ENCODE measurements around the gene SMAD7.

SMAD7 gene

DNA sequence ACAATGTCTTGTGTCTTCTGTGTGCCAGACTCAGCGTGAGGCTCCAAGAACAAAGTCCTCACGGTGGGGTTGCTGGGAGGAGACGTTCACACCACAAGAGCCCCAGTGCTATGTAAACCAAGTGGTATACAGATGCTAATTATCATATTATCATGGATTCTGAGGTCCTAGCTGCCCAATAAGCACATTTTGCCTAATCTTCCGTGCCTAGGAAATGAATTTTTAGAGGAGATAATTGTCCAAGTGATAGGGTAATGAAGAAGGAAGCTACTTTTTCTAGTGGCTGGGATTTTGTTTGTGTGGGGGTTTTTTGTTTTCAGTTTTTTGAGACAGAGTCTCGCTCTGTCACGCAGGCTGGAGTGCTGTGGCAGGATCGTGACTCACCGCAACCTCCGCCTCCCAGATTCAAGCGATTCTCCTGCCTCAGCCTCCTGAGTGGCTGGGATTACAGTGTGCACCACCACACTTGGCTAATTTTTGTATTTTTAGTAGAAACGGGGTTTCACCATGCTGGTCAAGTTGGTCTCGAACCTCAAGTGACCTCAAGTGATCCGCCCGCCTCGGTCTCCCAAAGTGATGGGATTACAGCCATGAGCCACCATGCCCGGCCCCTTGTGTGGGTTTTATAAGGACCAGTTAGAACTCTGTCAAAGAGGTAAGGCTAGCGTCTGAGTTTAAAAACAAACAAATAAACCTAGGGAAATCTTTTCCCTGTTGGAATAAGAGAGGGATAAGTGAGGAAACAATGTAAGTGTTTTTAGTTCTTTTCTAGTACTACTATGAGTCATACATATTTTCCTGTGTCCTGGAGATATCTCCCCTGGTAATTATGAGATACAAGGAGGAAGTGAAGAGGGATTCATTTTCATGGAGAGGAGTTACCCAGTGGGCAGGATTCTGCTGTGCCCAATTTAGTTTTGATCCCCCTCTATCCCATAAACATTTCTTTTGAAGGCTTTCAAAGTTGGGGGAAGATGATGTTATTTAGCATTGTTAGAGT, 9.5 kb upstream of the SMAD7 start:
- no peak for DNase-seq (ENCODE audit: low read depth)
- TF ChIP-seq, protein P1, sequence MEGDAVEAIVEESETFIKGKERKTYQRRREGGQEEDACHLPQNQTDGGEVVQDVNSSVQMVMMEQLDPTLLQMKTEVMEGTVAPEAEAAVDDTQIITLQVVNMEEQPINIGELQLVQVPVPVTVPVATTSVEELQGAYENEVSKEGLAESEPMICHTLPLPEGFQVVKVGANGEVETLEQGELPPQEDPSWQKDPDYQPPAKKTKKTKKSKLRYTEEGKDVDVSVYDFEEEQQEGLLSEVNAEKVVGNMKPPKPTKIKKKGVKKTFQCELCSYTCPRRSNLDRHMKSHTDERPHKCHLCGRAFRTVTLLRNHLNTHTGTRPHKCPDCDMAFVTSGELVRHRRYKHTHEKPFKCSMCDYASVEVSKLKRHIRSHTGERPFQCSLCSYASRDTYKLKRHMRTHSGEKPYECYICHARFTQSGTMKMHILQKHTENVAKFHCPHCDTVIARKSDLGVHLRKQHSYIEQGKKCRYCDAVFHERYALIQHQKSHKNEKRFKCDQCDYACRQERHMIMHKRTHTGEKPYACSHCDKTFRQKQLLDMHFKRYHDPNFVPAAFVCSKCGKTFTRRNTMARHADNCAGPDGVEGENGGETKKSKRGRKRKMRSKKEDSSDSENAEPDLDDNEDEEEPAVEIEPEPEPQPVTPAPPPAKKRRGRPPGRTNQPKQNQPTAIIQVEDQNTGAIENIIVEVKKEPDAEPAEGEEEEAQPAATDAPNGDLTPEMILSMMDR (IDR thresholded peaks at IDR 0.05; ENCODE audit: low read depth, low read length, missing control alignments): no peak
- no peak overlapping the region for H3K4me3 ChIP-seq (ENCODE audit: low read depth, low read length)
- in situ Hi-C loops (cut with HindIII; ENCODE audit: low sequenced_read_pairs): no loop called here

DNA sequence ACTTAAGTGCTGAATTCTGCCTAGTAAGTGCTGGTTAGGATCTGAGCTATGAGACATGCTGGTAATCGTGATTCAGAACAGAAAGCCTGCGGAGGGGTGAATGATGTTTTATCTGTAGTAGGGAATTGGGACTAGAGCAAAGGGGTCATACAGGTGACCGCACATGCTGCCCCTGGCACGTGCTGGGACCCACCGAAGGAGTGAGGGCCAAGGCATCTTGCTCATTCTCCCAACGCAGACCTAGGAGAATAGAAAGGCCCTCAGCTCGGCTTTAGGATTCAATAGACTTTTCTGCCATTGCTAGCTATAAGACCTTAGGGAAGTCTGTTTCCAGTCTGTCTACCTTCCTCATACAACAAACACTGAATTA, 8.8 kb upstream of the SMAD7 start:
- no peak overlapping the region for H3K4me3 ChIP-seq (ENCODE audit: low read depth, low read length)
- no peak for DNase-seq (ENCODE audit: low read depth)
- in situ Hi-C loops (cut with HindIII; ENCODE audit: low sequenced_read_pairs): no loop called here
- TF ChIP-seq, protein P1 (IDR thresholded peaks at IDR 0.05; ENCODE audit: low read depth, low read length, missing control alignments): no peak

DNA sequence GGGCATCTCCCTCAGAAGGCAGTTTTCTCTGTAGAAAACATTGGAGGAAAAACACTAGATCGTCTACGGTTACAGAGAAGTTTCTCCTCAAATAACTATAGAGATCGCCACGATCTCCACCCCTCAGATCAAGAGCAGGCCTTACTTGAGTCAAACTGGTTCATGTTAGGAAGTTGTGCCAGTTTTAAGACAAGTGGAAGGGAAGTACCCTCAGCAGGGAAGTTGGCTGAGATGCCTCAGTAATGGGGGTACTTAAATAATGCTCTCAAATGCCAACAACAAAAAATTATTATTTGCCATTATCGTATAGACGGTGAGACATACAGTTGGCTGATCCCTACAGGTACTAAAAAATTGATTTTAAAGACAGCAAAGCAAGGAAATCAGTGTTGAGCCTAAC, 8.2 kb upstream of the SMAD7 start:
- in situ Hi-C loops (cut with HindIII; ENCODE audit: low sequenced_read_pairs): no loop called here
- H3K4me3 ChIP-seq (ENCODE audit: low read depth, low read length): no peak overlapping the region
- no peak for DNase-seq (ENCODE audit: low read depth)
- TF ChIP-seq, protein P1 (IDR thresholded peaks at IDR 0.05; ENCODE audit: low read depth, low read length, missing control alignments): no peak

DNA sequence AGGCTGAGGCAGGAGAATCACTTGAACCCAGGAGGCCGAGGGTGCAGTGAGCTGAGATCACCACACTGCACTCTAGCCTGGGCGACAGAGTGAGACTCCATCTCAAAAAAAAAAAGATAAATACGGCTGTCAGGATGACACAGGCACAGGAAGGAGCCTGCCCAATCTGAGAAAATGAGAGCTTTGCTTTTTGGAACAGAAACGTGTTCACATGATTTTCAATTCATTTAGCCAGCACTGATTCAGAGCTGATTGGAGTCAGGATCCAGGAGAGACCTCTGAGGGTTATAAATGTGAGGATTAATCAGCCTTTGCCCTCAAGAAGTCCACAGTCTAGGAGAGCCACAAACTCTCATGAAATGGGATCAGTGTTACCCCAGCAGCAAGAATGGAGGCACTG, 6.9 kb upstream of the SMAD7 start:
- H3K4me3 ChIP-seq (ENCODE audit: low read depth, low read length): no peak overlapping the region
- TF ChIP-seq, protein P1 (IDR thresholded peaks at IDR 0.05; ENCODE audit: low read depth, low read length, missing control alignments): no peak
- DNase-seq (ENCODE audit: low read depth): no peak
- in situ Hi-C loops (cut with HindIII; ENCODE audit: low sequenced_read_pairs): no loop called here

DNA sequence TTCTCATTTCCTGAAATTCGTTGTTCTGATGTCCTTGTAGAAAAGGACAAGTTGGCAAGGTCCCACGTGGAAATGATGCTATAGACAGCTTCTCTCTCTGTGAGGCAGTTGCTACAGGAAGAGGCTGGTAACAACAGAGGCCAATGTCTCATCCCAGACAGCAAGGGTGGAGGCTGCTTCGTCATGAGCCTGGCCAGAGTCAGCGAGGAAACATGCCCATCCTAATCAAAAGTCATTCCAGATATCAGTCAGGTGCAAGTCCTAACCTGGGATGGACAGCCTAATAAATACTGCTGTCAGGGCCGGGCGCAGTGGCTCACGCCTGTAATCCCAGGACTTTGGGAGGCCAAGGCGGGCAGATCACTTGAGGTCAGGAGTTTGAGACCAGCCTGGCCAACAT, 6.4 kb upstream of the SMAD7 start:
- TF ChIP-seq, protein P1 (IDR thresholded peaks at IDR 0.05; ENCODE audit: low read depth, low read length, missing control alignments): no peak
- DNase-seq (ENCODE audit: low read depth): no peak
- no peak overlapping the region for H3K4me3 ChIP-seq (ENCODE audit: low read depth, low read length)
- in situ Hi-C loops (cut with HindIII; ENCODE audit: low sequenced_read_pairs): no loop called here

DNA sequence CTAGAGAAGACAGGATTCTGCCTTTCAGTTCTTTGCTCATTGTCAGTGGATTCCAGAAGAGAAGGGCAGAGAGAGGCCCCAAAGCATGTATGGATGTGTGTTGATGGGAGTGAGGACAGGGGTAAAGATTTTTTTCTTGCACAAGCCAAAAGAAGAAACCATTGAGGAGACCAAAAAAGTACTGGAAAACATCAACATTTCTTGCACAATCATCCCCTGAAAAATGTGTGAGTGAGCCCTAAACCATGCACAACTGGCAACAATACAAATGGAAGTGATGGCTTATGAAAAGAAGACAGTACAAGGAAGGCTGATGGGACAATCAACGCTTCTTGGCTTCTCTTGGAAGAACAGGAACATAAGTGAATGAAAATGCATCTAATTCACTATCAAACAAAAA, 5.6 kb upstream of the SMAD7 start:
- DNase-seq (ENCODE audit: low read depth): no peak
- TF ChIP-seq, protein P1 (IDR thresholded peaks at IDR 0.05; ENCODE audit: low read depth, low read length, missing control alignments): no peak
- in situ Hi-C loops (cut with HindIII; ENCODE audit: low sequenced_read_pairs): no loop called here
- H3K4me3 ChIP-seq (ENCODE audit: low read depth, low read length): no peak overlapping the region

Data from astrocyte of the cerebellum (primary cell).